Measurements from ENCODE around the gene EXD3.

Gene EXD3

DNA sequence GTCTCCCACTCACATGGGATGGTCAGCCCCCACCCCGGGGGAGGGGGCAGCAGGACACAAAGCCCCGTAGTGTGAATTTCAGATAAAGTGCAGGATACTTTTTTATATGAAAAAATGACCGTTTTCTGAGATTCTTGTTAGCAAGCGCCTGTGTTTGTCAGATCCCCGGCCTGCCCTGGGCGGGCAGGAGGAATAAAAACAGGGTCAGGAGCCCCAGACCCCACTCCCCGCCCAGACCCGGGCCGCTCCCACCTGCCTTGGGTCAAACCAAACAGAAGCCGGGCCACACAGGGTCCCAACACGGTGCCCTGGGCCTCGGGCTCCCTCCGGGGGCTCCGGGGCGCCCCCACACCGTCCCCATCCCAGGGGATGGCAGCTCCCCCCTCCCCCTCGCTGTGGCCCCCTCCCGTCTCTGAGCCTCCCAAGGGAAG, 107.4 kb downstream of the EXD3 start:
- Histone ChIP-seq H3K4me1 (ENCODE audit: control insufficient read depth in 1 of 2, insufficient read depth in 2 of 2, low read length in 2 of 2) (peaks cover 0 to 18% of the 10 kb centered on the region in 2 donors), H3K4me3 (ENCODE audit: low read depth in 1 of 2, low read length in 2 of 2) (peak overlapping the region in 1 of 2 donors; percentile 50), H3K27ac (ENCODE audit: low read length) (no peak overlapping the region), H3K9me3 (ENCODE audit: control insufficient read depth in 1 of 2, low read length in 2 of 2) (no peaks in the 10 kb centered on the region), H3K36me3 (ENCODE audit: control insufficient read depth in 1 of 2, insufficient read depth in 2 of 2, low read length in 2 of 2) (no peaks in the 10 kb centered on the region), H3K27me3 (ENCODE audit: low read depth, low read length) (no peaks in the 10 kb centered on the region)

DNA sequence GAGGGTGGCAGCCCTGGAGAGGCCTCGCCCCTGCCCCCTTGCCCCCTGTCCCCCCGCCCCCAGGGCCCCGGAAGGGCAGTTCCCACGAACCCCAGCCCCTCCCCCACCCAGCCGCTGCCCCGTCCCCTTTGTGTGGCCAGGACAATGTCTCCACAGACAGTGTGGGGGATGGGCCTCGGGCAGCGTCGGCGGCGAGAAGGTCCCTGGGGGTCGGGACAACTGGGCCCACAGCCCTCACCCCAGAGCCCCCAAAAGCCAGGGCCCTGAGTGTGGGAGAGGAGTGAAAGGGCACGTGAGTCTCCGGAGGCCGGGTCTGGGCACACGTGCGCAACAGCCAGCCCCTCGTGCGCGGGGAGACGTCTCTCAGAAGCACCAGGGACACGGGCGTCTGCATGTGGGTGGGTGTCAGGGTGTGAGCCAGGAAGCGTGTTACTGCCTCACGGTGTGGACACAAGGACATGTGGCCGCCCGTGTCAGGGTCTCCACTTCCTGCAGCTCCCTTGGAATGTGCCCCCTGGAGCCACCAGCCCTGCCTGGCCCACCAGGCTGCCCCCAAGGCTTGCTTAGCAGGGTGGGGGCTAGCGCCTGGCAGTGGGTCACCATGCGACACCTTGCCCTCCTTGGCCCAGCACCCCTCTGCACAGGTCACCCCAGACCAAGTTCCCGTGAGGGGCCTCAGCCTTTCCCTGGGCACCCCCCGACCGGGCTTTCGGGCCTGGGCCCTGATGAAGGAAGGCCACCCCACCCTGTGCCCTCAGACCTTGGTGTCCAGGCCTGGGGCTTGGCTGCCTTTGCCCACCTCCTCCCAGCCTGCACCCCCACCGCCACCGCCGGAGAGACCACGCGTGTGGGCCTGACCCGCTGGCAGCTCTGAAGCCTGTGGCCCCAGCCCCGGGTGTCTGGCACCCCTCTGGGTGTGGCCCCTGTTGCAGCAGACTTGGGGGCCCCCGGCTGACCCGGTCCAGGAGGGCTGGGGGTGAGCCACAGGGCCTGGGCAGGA, 108.1 kb downstream of the EXD3 start:
- Histone ChIP-seq H3K4me3 (ENCODE audit: low read depth in 1 of 2, low read length in 2 of 2) (no peak overlapping the region), H3K27ac (ENCODE audit: low read length) (no peak overlapping the region), H3K27me3 (ENCODE audit: low read depth, low read length) (no peaks in the 10 kb centered on the region), H3K36me3 (ENCODE audit: control insufficient read depth in 1 of 2, insufficient read depth in 2 of 2, low read length in 2 of 2) (no peaks in the 10 kb centered on the region), H3K9me3 (ENCODE audit: control insufficient read depth in 1 of 2, low read length in 2 of 2) (no peaks in the 10 kb centered on the region), H3K4me1 (ENCODE audit: control insufficient read depth in 1 of 2, insufficient read depth in 2 of 2, low read length in 2 of 2) (peaks cover 0 to 18% of the 10 kb centered on the region in 2 donors)

DNA sequence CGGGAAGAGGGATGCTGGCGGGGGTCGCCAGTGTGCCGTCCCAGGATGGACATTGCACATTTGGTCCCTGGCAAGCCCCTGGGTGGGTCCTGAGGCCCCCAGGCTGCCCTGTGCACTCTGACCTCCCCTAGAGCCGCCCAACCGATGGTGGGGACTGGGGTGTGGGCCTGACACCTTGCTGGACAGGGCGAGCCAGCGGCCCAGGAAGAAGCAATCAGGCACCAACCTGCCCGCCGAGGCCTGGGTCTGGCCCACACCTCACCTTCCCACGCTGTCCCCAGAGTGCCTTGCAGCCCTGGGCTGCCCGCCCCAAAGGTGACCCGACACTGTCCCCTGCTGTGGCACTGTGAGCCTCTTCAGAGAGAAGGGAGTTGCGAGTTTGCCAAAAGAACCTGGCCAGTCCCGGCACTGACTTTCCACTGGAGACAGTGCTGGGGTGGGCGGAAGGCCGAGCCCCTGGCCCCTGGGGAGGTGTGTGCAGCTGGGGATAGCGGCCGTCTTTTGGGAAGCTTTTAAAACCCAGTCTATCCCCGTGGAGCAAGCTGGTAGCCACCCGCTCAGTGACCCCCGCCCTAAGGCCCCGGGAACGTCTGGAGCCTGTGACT, 108.9 kb downstream of the EXD3 start:
- H3K4me1 ChIP-seq (ENCODE audit: control insufficient read depth in 1 of 2, insufficient read depth in 2 of 2, low read length in 2 of 2), result peaks cover 0 to 18% of the 10 kb centered on the region in 2 donors
- H3K27ac ChIP-seq (ENCODE audit: low read length), result no peak overlapping the region

DNA sequence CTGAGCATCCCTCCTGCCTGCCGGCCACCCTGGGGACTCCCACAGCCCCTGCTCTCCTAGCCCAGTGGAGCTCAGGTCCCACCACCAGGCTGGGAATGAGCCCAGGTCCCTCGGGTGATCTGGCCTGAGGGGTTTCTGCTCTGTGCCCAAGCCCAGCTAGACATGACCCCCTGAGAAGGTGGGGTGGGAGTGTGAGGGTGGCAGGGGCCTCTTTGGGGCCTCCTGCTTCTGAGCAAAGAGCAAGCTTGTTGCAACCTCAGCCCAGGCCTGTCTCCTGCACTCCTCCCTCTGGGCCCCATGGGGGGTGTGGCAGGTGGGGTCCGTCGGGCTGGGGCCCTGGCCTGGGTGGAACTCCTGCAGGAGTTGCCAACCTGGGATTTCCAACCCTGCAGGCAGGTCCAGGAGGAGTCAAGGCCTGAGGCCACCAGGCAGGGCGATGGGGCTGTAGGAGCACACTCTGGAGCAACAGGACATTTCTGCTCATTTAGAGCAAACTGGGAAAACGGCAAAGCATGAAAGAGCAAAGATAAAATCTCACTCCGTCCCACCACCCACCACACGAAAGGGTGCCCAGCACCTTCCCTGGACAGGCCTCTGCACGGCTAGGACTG, 109.5 kb downstream of the EXD3 start:
- Histone ChIP-seq H3K9me3 (ENCODE audit: control insufficient read depth in 1 of 2, low read length in 2 of 2) (no peaks in the 10 kb centered on the region), H3K27me3 (ENCODE audit: low read depth, low read length) (no peaks in the 10 kb centered on the region), H3K27ac (ENCODE audit: low read length) (no peak overlapping the region), H3K4me3 (ENCODE audit: low read depth in 1 of 2, low read length in 2 of 2) (no peak overlapping the region), H3K36me3 (ENCODE audit: control insufficient read depth in 1 of 2, insufficient read depth in 2 of 2, low read length in 2 of 2) (no peaks in the 10 kb centered on the region), H3K4me1 (ENCODE audit: control insufficient read depth in 1 of 2, insufficient read depth in 2 of 2, low read length in 2 of 2) (peaks cover 0 to 18% of the 10 kb centered on the region in 2 donors)

More for the DNA sequence above, 108.9 kb downstream of the EXD3 start:
- Histone ChIP-seq H3K4me3 (ENCODE audit: low read depth in 1 of 2, low read length in 2 of 2) (no peak overlapping the region), H3K36me3 (ENCODE audit: control insufficient read depth in 1 of 2, insufficient read depth in 2 of 2, low read length in 2 of 2) (no peaks in the 10 kb centered on the region), H3K27me3 (ENCODE audit: low read depth, low read length) (no peaks in the 10 kb centered on the region), H3K9me3 (ENCODE audit: control insufficient read depth in 1 of 2, low read length in 2 of 2) (no peaks in the 10 kb centered on the region)

DNA sequence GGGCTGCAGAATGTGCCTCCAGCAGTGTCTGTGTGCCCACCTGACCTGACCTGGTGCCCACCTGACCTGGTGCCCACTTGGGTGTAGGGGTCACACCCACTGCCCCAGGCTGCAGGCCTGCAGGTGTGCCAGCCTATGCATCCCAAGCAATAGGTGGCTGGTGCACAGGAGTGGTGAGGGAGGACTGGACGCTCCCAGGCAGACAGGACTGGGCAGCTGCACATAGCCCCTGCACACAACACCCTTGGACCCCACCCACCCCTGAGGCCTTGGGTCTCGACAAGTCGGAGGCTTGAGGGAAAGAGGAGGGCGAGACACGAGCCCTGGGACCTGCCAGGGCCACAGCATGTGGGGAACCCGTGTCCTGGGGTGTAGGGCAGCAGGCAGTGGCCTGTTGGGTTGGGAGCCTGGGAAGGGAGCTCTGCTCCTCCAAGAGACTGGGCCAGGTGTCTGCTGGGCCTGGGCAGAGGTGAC, 110.1 kb downstream of the EXD3 start:
- H3K4me3 ChIP-seq (ENCODE audit: low read depth in 1 of 2, low read length in 2 of 2), result no peak overlapping the region
- H3K4me1 ChIP-seq (ENCODE audit: control insufficient read depth in 1 of 2, insufficient read depth in 2 of 2, low read length in 2 of 2), result peaks cover 0 to 18% of the 10 kb centered on the region in 2 donors
- no peak overlapping the region for H3K27ac ChIP-seq (ENCODE audit: low read length)

DNA sequence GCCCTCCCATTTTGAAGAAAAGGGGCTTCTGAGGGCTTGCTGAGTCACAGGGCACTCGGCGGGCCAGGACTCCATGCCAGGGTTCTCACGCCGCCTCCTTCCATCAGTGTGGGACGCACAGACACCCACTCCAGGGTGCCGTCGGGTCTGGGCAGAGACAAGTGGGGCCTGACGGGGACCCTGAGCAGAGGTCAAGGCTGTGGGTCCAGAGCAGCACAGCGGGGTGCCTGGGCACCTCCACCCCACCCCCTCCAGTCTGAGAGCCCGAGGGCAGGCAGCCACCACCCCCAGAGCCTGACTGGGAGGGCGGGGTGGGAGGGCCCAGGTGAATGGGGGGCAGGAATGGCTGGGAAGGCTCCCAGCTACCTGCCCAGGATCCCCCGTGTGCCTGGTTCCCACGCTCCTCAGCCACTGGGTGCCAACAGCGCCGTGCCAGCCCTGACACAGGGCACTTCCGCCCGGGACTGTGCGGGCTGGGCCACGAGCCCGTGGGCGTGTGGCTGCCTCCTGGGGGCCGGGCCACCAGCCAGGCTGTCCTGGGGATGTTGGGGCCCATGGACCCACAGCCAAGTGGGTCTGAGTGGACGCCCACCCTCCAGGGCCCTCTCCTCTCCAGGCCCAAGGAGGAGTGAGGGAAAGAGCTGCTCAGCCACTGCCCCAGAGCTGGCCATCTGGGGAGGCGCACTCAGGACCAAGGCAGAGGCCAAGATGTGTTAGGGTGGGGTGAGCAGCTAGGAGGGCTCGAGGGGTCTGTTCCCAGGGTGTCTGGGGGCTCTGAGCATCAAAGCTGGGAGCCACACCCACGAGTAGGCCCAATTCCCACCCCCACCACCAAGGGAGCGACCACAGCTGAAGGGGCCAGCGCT, 110.7 kb downstream of the EXD3 start:
- Histone ChIP-seq H3K27ac (ENCODE audit: low read length) (no peak overlapping the region), H3K27me3 (ENCODE audit: low read depth, low read length) (no peaks in the 10 kb centered on the region), H3K9me3 (ENCODE audit: control insufficient read depth in 1 of 2, low read length in 2 of 2) (no peaks in the 10 kb centered on the region), H3K4me1 (ENCODE audit: control insufficient read depth in 1 of 2, insufficient read depth in 2 of 2, low read length in 2 of 2) (peaks cover 0 to 22% of the 10 kb centered on the region in 2 donors), H3K4me3 (ENCODE audit: low read depth in 1 of 2, low read length in 2 of 2) (no peak overlapping the region), H3K36me3 (ENCODE audit: control insufficient read depth in 1 of 2, insufficient read depth in 2 of 2, low read length in 2 of 2) (no peaks in the 10 kb centered on the region)

More for the DNA sequence above, 110.1 kb downstream of the EXD3 start:
- H3K9me3 ChIP-seq (ENCODE audit: control insufficient read depth in 1 of 2, low read length in 2 of 2), result no peaks in the 10 kb centered on the region
- H3K36me3 ChIP-seq (ENCODE audit: control insufficient read depth in 1 of 2, insufficient read depth in 2 of 2, low read length in 2 of 2), result no peaks in the 10 kb centered on the region
- H3K27me3 ChIP-seq (ENCODE audit: low read depth, low read length), result no peaks in the 10 kb centered on the region

DNA sequence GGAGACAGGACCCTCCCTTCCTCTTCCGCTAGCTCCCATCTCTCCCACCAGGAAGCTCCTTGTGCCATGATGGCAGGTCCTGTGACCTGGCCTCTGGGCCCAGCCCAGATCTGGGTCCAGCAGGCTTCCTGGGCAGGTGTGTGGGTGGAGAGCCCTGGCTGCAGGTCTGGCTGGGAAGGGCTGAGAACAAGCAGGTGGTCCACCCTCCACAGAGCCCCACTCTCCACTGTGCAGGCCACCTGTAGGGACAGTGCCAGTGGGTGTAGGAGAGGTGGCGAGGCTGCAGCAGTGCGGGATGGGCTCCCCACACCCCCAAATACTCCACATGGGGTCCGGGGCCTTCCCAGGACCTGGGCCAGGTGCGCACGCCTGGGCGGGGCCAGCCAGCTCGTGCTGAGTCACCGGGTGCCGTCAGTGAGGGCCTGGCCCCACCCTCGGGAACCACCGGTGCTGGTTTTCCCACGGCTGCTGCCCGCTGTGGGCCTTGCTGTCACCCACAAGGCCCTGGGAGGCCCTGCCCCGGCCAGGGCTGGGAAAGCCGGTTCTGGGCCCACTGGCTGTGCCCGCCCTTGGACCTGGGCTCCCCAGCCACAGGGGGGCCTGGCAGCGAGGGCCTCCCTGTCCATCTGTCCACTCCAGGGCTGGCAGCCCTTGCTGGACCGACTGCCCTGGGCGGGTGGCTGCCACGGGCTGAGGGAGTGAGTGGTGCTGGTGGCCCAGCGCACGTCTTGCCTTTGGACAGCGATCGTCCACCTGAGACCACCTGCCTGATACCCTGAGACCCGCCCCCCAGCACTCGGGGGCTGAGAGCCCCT, 111.6 kb downstream of the EXD3 start:
- peaks cover 0 to 22% of the 10 kb centered on the region in 2 donors for H3K4me1 ChIP-seq (ENCODE audit: control insufficient read depth in 1 of 2, insufficient read depth in 2 of 2, low read length in 2 of 2)
- no peaks in the 10 kb centered on the region for H3K9me3 ChIP-seq (ENCODE audit: control insufficient read depth in 1 of 2, low read length in 2 of 2)
- H3K27me3 ChIP-seq (ENCODE audit: low read depth, low read length), result peaks cover 2% of the 10 kb centered on the region
- H3K36me3 ChIP-seq (ENCODE audit: control insufficient read depth in 1 of 2, insufficient read depth in 2 of 2, low read length in 2 of 2), result no peaks in the 10 kb centered on the region
- H3K4me3 ChIP-seq (ENCODE audit: low read depth in 1 of 2, low read length in 2 of 2), result no peak overlapping the region
- H3K27ac ChIP-seq (ENCODE audit: low read length), result peak overlapping the region; percentile 23

DNA sequence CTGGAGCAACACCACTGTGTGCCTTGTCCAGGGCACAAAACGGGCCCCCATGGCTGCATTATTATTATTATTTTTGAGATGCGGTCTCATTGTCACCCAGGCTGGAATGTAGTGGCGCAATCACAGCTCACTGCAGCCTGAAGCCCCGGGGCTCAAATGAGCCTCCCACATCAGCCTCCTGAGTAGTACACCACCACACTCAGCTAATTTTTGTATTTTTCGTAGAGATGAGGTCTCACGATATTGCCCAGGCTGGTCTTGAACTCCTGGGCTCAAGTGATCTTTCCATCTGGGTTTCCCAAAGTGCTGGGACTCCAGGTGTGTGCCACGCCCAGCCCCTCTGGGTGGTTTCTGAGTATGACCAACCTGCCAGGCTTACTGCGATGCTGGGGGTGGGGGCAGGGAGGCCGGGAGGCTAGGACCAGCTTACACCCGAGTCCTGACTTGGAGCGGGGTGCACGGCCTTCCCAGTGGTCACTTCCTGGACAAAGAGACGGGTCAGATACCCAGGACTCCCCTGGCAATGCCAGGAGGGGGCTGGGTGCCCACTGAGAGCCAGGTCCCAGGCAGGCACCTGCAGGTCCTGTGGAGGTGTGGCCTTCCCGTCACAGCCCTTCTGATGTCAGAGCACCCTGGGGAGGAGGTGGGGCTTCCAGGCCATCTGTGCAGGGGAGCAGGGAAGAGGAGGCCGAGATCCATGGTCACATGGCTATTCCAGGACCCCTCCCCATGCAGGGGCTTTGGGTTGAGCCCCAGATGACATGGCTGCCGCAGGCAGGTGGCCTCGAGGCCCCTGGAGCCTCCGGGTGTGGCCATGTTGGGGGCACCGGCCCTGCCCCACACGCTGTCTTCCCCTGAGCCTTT, 112.5 kb downstream of the EXD3 start:
- H3K27me3 ChIP-seq (ENCODE audit: low read depth, low read length), result peaks cover 5% of the 10 kb centered on the region
- no peaks in the 10 kb centered on the region for H3K36me3 ChIP-seq (ENCODE audit: control insufficient read depth in 1 of 2, insufficient read depth in 2 of 2, low read length in 2 of 2)
- peaks cover 0 to 23% of the 10 kb centered on the region in 2 donors for H3K4me1 ChIP-seq (ENCODE audit: control insufficient read depth in 1 of 2, insufficient read depth in 2 of 2, low read length in 2 of 2)
- no peak overlapping the region for H3K4me3 ChIP-seq (ENCODE audit: low read depth in 1 of 2, low read length in 2 of 2)
- H3K27ac ChIP-seq (ENCODE audit: low read length), result peak overlapping the region; percentile 23
- no peaks in the 10 kb centered on the region for H3K9me3 ChIP-seq (ENCODE audit: control insufficient read depth in 1 of 2, low read length in 2 of 2)

DNA sequence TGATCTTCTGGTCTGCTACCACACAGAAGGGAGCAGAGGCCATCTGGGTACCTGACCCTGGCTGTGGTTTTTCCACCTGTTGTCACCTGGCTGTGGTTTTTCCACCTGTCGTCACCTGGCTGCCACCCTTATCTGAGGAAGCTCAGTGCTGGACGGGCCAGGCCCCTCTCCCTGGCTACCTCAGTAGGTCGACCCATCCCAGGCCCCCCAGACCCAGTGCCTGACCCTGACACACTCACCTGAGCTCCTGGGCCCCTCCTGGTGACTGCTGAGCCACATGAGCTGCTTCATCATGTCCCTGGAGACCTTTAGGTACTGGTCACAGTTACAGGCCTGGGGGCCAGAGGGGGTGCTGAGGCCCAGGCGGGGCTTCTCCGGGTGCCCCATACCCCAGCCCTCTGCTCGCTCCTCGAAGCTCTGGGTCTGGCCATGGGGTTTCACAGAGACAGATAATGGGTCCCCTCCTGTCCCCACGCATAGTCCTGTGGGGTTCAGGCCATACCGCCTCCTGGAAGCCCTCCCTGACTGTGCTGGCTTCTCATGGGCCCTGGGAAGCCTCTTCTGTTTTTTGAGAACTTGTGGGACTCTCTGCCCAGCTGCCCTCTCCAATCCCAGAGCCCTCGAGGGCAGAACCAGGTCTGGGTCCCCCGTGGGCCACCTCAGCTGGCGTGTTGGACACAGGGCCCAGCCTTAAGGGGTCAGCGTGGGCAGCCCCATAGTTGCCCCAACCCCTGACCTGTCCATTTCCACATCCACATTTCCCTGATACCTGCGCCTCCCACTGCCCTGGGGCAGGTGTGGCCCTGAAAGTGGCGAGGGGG, 113.4 kb downstream of the EXD3 start:
- no peak overlapping the region for H3K4me3 ChIP-seq (ENCODE audit: low read depth in 1 of 2, low read length in 2 of 2)
- peaks cover 0 to 31% of the 10 kb centered on the region in 2 donors for H3K4me1 ChIP-seq (ENCODE audit: control insufficient read depth in 1 of 2, insufficient read depth in 2 of 2, low read length in 2 of 2)
- H3K27me3 ChIP-seq (ENCODE audit: low read depth, low read length), result peaks cover 5% of the 10 kb centered on the region
- H3K27ac ChIP-seq (ENCODE audit: low read length), result no peak overlapping the region
- no peaks in the 10 kb centered on the region for H3K9me3 ChIP-seq (ENCODE audit: control insufficient read depth in 1 of 2, low read length in 2 of 2)
- no peaks in the 10 kb centered on the region for H3K36me3 ChIP-seq (ENCODE audit: control insufficient read depth in 1 of 2, insufficient read depth in 2 of 2, low read length in 2 of 2)

All from muscle layer of duodenum (tissue), 2 donors.